GM21526 (cell line): ENCODE data around the gene BLACAT1.
"Not testable (repeated sequence)": the region's sequence is repeated elsewhere in the genome, so short reads cannot be mapped to it uniquely, and the experiment has no call there.

Source experiments
- ATAC-seq: cut with Tn5 transposase; IDR thresholded peaks from one replicate; pipeline ENCODE4 v1.9.1; 2021; ENCODE audit warnings: moderate library complexity; ENCODE audit not compliant: unreplicated experiment, low FRiP score

BLACAT1 gene

GRCh38 chr1:205484985-205485967 lies 29.4 kb upstream of the BLACAT1 start:
- no peak for ATAC-seq

GRCh38 chr1:205483372-205483771 lies 27.5 kb upstream of the BLACAT1 start:
- ATAC-seq: no peak

- ATAC-seq: not testable (repeated sequence)
Measured at GRCh38 chr1:205482587-205482986, 26.7 kb upstream of the BLACAT1 start.

GRCh38 chr1:205481629-205482151 lies 25.8 kb upstream of the BLACAT1 start:
- ATAC-seq: no peak

GRCh38 chr1:205481218-205481617 lies 25.4 kb upstream of the BLACAT1 start:
- ATAC-seq: no peak

- no peak for ATAC-seq
Measured at GRCh38 chr1:205480349-205480985, 24.6 kb upstream of the BLACAT1 start.

GRCh38 chr1:205478985-205479384 lies 23.1 kb upstream of the BLACAT1 start:
- ATAC-seq: not testable (repeated sequence)

GRCh38 chr1:205477759-205478247 lies 22.0 kb upstream of the BLACAT1 start:
- no peak for ATAC-seq

DNA sequence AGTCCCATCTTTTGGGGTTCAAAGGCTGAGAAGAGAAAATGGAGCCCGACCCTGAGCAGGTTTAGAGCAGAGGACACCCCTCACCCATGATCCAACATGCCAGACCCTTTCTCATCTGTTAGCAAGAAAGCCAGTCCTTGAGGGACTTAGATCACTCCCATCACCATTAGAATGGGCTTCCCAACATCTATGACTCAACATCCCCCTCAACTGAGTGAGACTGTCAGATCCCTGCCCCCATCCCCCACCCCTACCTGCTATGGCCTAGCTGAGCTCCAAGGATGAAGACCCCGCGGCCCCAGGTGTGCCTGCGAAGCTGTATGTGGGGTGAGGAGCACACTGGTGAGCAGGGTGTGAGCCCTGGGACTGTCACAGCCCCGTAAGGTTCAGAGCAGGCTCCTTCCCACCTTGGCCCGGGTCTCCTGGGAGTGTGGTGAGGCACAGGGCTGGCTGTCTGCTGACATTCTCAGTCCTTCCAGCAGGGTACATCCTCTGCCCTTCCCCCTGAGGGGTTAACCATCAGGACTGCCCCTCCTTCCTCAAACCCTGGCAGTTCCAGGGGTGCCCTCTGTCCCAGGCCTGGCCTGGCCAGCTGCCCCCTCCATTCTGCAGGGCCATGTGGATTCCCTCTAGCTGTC lies 21.4 kb upstream of the BLACAT1 start:
- ATAC-seq: no peak

- no peak for ATAC-seq
Measured at GRCh38 chr1:205476648-205477047, 20.8 kb upstream of the BLACAT1 start.

DNA sequence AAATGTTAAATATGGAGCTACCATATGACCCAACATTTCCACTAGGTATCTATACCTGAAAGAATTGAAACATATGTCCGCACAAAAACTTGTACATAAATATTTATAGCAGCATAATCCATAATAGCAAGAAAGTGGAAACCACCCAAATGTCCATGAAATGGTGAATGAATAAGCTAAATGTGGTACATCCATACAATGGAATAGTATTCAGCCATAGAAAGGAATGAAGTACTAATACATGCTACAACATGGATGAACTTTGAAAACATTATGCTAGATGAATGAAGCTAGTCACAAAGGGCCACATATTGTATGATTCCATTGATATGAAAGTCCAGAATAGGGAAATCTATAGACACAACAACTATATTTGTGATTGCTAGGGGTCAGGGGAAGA lies 20.0 kb upstream of the BLACAT1 start:
- ATAC-seq: no peak

DNA sequence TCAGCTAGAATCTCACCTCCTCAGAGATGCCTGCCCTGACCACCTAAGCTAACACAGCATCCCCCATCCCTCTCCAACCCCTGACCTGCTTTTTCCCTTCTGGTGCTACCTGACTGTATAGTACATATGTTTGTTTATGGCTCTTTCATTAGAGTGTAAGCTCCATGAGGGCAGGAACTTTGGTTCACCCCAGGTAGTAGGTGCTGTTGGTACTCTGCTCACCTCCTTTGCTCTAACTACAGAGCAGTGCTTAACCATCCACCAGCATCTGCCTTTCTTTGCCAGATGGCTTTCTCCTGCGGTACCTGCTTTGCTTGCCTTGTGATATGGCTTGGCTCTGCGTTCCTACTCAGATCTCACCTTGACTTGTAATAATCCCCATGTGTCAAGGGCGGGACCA lies 18.7 kb upstream of the BLACAT1 start:
- ATAC-seq: no peak

DNA sequence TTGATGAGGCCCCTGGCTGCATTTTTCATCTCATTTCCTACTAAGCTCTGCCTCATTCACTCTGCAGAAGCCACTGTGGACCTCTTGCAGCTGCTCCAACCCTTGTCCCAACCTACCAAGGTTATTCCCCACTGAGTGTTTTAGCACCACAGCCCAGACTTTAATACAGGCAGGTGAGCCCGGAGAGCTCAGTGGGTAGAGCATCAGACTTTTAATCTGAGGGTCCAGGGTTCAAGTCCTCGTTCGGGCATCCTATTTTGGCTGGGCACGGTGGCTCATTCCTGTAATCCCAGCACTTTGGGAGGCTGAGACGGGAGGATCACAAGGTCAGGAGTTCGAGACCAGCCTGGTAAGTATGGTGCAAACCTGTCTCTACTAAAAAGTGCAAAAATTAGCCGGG lies 18.1 kb upstream of the BLACAT1 start:
- no peak for ATAC-seq

- no peak for ATAC-seq
Measured at GRCh38 chr1:205473475-205473874, 17.6 kb upstream of the BLACAT1 start.

DNA sequence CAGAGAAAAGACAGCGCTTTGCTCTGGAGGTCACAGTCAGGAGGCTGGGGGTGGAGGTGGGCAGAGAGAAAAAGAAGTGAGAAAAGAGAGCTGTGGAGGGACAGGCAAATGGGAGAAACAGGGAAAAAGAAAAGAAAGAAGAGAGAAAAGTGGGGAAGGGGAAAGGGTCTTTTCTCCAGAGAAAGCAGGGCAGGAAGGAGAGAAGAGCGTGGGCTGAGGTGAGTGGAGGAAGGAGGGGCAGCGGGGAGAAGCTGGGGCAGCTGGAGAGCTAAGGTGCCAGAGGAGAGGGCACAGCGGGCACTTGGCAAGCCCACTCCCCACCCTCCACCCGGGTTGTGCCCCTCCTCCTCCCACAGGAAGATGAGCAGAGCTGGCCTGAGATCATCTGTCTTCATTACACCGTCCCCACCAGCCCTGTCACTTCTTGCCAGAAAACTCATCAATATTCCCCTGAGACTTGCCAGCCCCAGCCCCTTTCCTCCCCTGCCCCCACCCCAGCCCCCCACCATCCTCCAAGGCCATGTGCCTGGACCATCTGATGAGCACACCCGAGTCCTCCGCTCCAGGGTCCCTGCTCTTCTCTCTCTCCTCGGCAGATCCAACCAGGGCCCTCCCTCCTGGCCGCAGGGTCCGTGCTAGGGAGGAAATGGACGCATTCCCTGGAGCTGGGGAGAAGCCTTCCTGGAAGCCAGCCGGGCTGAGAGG lies 17.0 kb upstream of the BLACAT1 start:
- ATAC-seq: no peak

- ATAC-seq: no peak
Measured at GRCh38 chr1:205470131-205470530, 14.3 kb upstream of the BLACAT1 start.

GRCh38 chr1:205466595-205467220 lies 10.9 kb upstream of the BLACAT1 start:
- no peak for ATAC-seq

DNA sequence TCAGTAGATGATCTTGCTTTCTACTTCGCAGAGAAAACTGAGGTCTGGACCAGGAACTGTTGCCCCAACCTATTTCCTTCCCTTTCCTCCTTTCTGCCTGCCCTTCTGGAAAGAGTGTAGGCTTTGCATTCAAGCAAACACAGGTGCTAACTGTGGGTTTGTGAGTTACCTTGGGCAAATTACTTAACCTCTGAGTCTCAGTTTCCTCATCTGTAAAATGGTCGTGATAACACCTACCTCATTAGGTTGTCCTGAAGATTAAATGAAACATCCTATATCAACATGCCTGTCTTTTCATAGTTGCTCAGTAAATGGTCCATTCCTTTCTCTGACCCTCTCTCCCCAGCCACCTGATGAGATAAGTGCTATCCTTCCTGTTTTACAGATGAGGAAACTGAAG lies 9.5 kb upstream of the BLACAT1 start:
- no peak for ATAC-seq

GRCh38 chr1:205458777-205459566 lies 3.1 kb upstream of the BLACAT1 start:
- ATAC-seq: no peak
